GM12878 (cell line): Measurements from ENCODE around the gene ASPG. TPM values are rescaled to one million over a fixed set of nuclear protein-coding genes. Genes with fewer than 3 reads are reported as not detected.

Source experiments
- ATAC-seq: fragments of 200-7000 bp; cut with Tn5 transposase; 3 replicates; pipeline ENCODE4 v1.9.1; 2020; ENCODE audit warnings: mild to moderate bottlenecking, moderate library complexity
- BruUV-seq: library from RNA; stranded (reverse); fragments of 400-500 nt; replicated peaks from 2 replicates; lab custom pipeline; 2021; lab: Mats Ljungman, UMichigan
- CTCF ChIA-PET: fragments of 300-600 bp; sonication (Branson Sonifier 250); formaldehyde crosslinking; extraction: SDS; loops from one replicate; lab custom pipeline; 2021; ENCODE audit warnings: inconsistent platforms; lab: Yijun Ruan, JAX
- POLR2A ChIA-PET: fragments of 350-600 bp; formaldehyde crosslinking; extraction: SDS; loops from one replicate; lab custom pipeline; 2021; ENCODE audit warnings: inconsistent platforms; lab: Charles Lee
- RAD21 ChIA-PET: fragments of 300-600 bp; sonication (Branson Sonifier 250); formaldehyde crosslinking; loops from one replicate; lab custom pipeline; 2023; ENCODE audit warnings: antibody characterized with exemption; ENCODE audit not compliant: unreplicated experiment; lab: Charles Lee
- SMC1A ChIA-PET: fragments of 300-600 bp; sonication (Branson Sonifier 250); formaldehyde crosslinking; loops from one replicate; lab custom pipeline; 2023; ENCODE audit not compliant: unreplicated experiment, uncharacterized antibody; lab: Charles Lee
- DNase-seq: peaks from one replicate; pipeline ENCODE4 v3.0.0-alpha.2; 2011; ENCODE audit warnings: low read depth, low spot score
- FAIRE-seq: peaks from 3 replicates; lab custom pipeline; 2011; peaks lifted over from hg19 to GRCh38; lab: Jason Lieb, UNC
- H2AFZ ChIP-seq: 2 replicates; pipeline ENCODE4 v1.6.0; 2011; ENCODE audit warnings: low read depth, low read length, control low read depth; ENCODE audit not compliant: control insufficient read depth
- H3K27ac ChIP-seq: 2 replicates; pipeline ENCODE4 v1.5.1; 2011; ENCODE audit warnings: control low read depth; ENCODE audit not compliant: control insufficient read depth, insufficient read depth
- H3K27me3 ChIP-seq, 2 experiments: replicated peaks in 1 of 2; 2 replicates each; pipeline versions ENCODE4 v1.6.0 to v1.6.1; 2011; ENCODE audit warnings: low read length in 1 of 2; ENCODE audit not compliant: control insufficient read depth in 2 of 2, insufficient read depth in 2 of 2
- H3K36me3 ChIP-seq, 2 experiments: 2 replicates each; pipeline ENCODE4 v1.5.1; 2011; ENCODE audit warnings: low read length in 1 of 2; ENCODE audit not compliant: control insufficient read depth in 2 of 2, insufficient read depth in 2 of 2
- H3K4me1 ChIP-seq: 2 replicates; pipeline ENCODE4 v1.6.1; 2011; ENCODE audit warnings: mild to moderate bottlenecking, low read length, moderate library complexity, mixed read lengths; ENCODE audit not compliant: control insufficient read depth, insufficient read depth
- H3K4me2 ChIP-seq: 2 replicates; pipeline ENCODE4 v1.6.0; 2011; ENCODE audit warnings: control low read depth; ENCODE audit not compliant: control insufficient read depth, insufficient read depth
- H3K4me3 ChIP-seq: fragments of 200-600 bp; sonication (generic); 2 replicates; pipeline ENCODE4 v1.5.1; 2016
- H3K79me2 ChIP-seq: 2 replicates; pipeline ENCODE4 v1.6.0; 2011; ENCODE audit warnings: low read length; ENCODE audit not compliant: control insufficient read depth, insufficient read depth
- H3K9ac ChIP-seq: 2 replicates; pipeline ENCODE4 v1.8.0; 2011; ENCODE audit warnings: low read length, control low read depth, mixed read lengths; ENCODE audit not compliant: control insufficient read depth, insufficient read depth
- H3K9me3 ChIP-seq: replicated peaks from 3 replicates; pipeline ENCODE4 v1.5.1; 2011; ENCODE audit warnings: mild to moderate bottlenecking, low read length; ENCODE audit not compliant: control insufficient read depth, insufficient read depth
- H4K20me1 ChIP-seq: 2 replicates; pipeline ENCODE4 v1.6.0; 2011; ENCODE audit not compliant: control insufficient read depth, insufficient read depth
- CEBPB ChIP-seq, 2 experiments: fragments of 150-350 bp in 1 of 2; IDR thresholded peaks; 2 replicates each; pipeline ENCODE4 v1.6.1; 2012 to 2014; ENCODE audit warnings: low read depth in 2 of 2, low read length in 2 of 2, borderline replicate concordance in 1 of 2, inconsistent platforms in 1 of 2
- IKZF1 ChIP-seq: fragments of 450-650 bp; conservative IDR thresholded peaks from 2 replicates; pipeline ENCODE4 v1.6.1; 2017; ENCODE audit warnings: antibody characterized with exemption, mild to moderate bottlenecking
- LARP7 ChIP-seq: fragments of 450-650 bp; IDR thresholded peaks from 2 replicates; pipeline ENCODE4 v1.6.1; 2017; ENCODE audit warnings: mild to moderate bottlenecking
- MYC ChIP-seq: IDR thresholded peaks from 2 replicates; pipeline ENCODE4 v1.6.1; 2011; ENCODE audit warnings: mild to moderate bottlenecking, low read length, moderate library complexity, inconsistent platforms; ENCODE audit not compliant: insufficient read depth, insufficient replicate concordance, insufficient read length, severe bottlenecking
- NR2C2 ChIP-seq: IDR thresholded peaks from 2 replicates; pipeline ENCODE4 v1.6.1; 2011; ENCODE audit warnings: borderline replicate concordance, low read depth; ENCODE audit not compliant: control insufficient read depth, insufficient read length
- NRF1 ChIP-seq: conservative IDR thresholded peaks from 2 replicates; pipeline ENCODE4 v1.6.1; 2011; ENCODE audit warnings: mild to moderate bottlenecking, low read depth, low read length, improper control_type of control experiment
- PML ChIP-seq: IDR thresholded peaks from 2 replicates; pipeline ENCODE4 v1.6.1; 2012; ENCODE audit warnings: low read length, inconsistent platforms
- RELA ChIP-seq: fragments of 450-650 bp; IDR thresholded peaks from 2 replicates; pipeline ENCODE4 v1.8.0; 2014; ENCODE audit warnings: borderline replicate concordance; ENCODE audit not compliant: partially characterized antibody
- SIN3A ChIP-seq: IDR thresholded peaks from 2 replicates; pipeline ENCODE4 v1.6.1; 2012; ENCODE audit warnings: low read depth, low read length, improper control_type of control experiment
- SMC3 ChIP-seq: IDR thresholded peaks from 2 replicates; pipeline ENCODE4 v1.6.1; 2011; ENCODE audit warnings: low read length, improper control_type of control experiment, borderline replicate concordance
- SUZ12 ChIP-seq: fragments of 200-600 bp; sonication (generic); IDR thresholded peaks from one replicate; pipeline ENCODE4 v1.6.1; 2018; ENCODE audit warnings: antibody characterized with exemption, mild to moderate bottlenecking; ENCODE audit not compliant: unreplicated experiment
- ZNF217 ChIP-seq: fragments of 450-650 bp; IDR thresholded peaks from 2 replicates; pipeline ENCODE4 v1.6.1; 2017; ENCODE audit warnings: antibody characterized with exemption, mild to moderate bottlenecking
- WGBS: methylation state at CpG from one replicate; pipeline ENCODE4 v1.1.6; 2016; ENCODE audit warnings: low lambda C conversion rate; ENCODE audit not compliant: insufficient replicate concordance, insufficient coverage; ENCODE audit errors: missing lambda C conversion rate; 5-methylcytosine and 5-hydroxymethylcytosine counted together
- in situ Hi-C: fragments of 300-500 bp; cut with MboI; formaldehyde crosslinking; loops from 9 replicates; pipeline ENCODE4 v1.14.3; 2018; ENCODE audit warnings: mixed read lengths
- intact Hi-C: fragments of 100-400 bp; cut with micrococcal nuclease; formaldehyde crosslinking; loops from one replicate; pipeline ENCODE4 v1.14.2; 2022; ENCODE audit not compliant: unreplicated experiment
- polyA plus RNA-seq, 11 experiments: library from polyadenylated mRNA; depleted of rRNA in 4 of 11; unstranded in 6 of 11; stranded (reverse) in 5 of 11; fragments of >200 nt; fragmentation: Nextera tagmentation in 4 of 11; fragmentation: Illumina TruSeq in 1 of 11; extraction: Ambion mirVana in 4 of 11; extraction: Trizol in 1 of 11; gene quantifications; 1 replicate in 1 of 11; 2 replicates in 10 of 11; pipeline versions ENCODE4 v1.2.1 to v1.2.3, GENCODE V29; 2011 to 2016; ENCODE audit warnings: inconsistent platforms in 2 of 11, missing spikeins in 2 of 11, low read depth in 1 of 11
- total RNA-seq, 4 experiments: library from RNA; depleted of rRNA in 3 of 4; stranded (reverse); fragments of >200 nt in 3 of 4; fragmentation: Illumina TruSeq in 1 of 4; extraction: Trizol in 1 of 4; gene quantifications; 2 replicates each; pipeline versions ENCODE4 v1.2.1 to v1.2.3, GENCODE V29; 2013 to 2021
- TF ChIP-seq, protein P1 (sequence below): IDR thresholded peaks from 2 replicates; pipeline ENCODE4 v1.6.1; 2012; ENCODE audit warnings: low read depth, low read length, improper control_type of control experiment
- TF ChIP-seq, protein P2 (sequence below): fragments of 450-650 bp; IDR thresholded peaks from 2 replicates; pipeline ENCODE4 v1.6.1; 2017; ENCODE audit warnings: mild to moderate bottlenecking, moderate library complexity
- TF ChIP-seq, protein P3 (sequence below): fragments of 450-650 bp; IDR thresholded peaks from 2 replicates; pipeline ENCODE4 v1.6.1; 2016; ENCODE audit warnings: mild to moderate bottlenecking

ASPG gene
- total and polyA plus RNA-seq, 10 of the 15 experiments (the other 5 are each of a cell fraction or from before 2014, with no cell fraction given), result not detected

DNA sequence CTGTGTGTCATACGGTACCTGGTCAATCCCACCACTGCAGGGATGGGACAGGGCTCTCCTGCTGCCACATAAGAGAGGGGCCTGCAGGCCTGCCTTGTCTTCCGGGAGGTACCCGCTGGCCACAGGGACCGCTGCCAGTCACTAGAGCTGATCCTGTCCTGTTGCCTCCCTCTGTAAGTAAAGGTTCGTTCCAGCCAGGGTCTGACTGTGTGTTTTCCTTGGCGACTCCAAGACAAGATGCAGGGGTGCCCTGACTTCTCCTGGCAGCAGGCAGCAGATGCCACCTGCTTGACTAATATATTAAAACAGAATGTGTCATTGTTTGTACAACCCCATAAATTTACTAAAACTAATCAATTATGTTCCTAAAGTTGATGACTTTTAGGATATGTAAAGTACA, 41.5 kb upstream of the ASPG start:
- Histone ChIP-seq H3K27ac (no peak overlapping the region), H3K36me3 (no peaks in the 10 kb centered on the region), H3K9ac (no peak overlapping the region), H3K79me2 (no peaks in the 10 kb centered on the region), H4K20me1 (no peaks in the 10 kb centered on the region; the same call in 1 of the 2 replicates), H3K4me3 (no peak overlapping the region), H3K4me2 (no peak overlapping the region), H2AFZ (no peak overlapping the region), H3K4me1 (no peaks in the 10 kb centered on the region; the same call in 1 of the 2 replicates), H3K9me3 (no peaks in the 10 kb centered on the region), H3K27me3 (peaks cover 0 to 2% of the 10 kb centered on the region in 2 experiments; a peak in 3 of 4 replicates)
- BruUV-seq, result no TSS peak
- CTCF ChIA-PET, result interaction anchor here (1.5 kb wide), 1 partner anchor 8 kb away, joined by 3 read pairs; no protein-coding TSS in a partner anchor
- no peak for FAIRE-seq
- in situ Hi-C loops (no loop called here), intact Hi-C loops (no loop called here)
- SMC1A ChIA-PET, result interaction anchor here (1.1 kb wide), 1 partner anchor 9 kb away, joined by 3 read pairs; no protein-coding TSS in a partner anchor
- DNase-seq, result no peak
- RAD21 ChIA-PET, result no interaction called here
- no peak for ATAC-seq
- POLR2A ChIA-PET, result no interaction called here
- WGBS, result 54% methylated on average over 6 of the region's 6 CpGs
- TF ChIP-seq, protein P1, sequence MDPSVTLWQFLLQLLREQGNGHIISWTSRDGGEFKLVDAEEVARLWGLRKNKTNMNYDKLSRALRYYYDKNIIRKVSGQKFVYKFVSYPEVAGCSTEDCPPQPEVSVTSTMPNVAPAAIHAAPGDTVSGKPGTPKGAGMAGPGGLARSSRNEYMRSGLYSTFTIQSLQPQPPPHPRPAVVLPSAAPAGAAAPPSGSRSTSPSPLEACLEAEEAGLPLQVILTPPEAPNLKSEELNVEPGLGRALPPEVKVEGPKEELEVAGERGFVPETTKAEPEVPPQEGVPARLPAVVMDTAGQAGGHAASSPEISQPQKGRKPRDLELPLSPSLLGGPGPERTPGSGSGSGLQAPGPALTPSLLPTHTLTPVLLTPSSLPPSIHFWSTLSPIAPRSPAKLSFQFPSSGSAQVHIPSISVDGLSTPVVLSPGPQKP, result no peak
- TF ChIP-seq SUZ12 (no peak), ZNF217 (no peak), SMC3 (no peak), NRF1 (no peak), IKZF1 (no peak), MYC (no peak), LARP7 (no peak), NR2C2 (no peak), RELA (no peak), CEBPB (IDR thresholded peaks at IDR 0.05; ENCODE audit: borderline replicate concordance in 1 of 2, low read depth in 2 of 2, low read length in 2 of 2) (no peak), SIN3A (no peak), PML (no peak)
- TF ChIP-seq, protein P2, sequence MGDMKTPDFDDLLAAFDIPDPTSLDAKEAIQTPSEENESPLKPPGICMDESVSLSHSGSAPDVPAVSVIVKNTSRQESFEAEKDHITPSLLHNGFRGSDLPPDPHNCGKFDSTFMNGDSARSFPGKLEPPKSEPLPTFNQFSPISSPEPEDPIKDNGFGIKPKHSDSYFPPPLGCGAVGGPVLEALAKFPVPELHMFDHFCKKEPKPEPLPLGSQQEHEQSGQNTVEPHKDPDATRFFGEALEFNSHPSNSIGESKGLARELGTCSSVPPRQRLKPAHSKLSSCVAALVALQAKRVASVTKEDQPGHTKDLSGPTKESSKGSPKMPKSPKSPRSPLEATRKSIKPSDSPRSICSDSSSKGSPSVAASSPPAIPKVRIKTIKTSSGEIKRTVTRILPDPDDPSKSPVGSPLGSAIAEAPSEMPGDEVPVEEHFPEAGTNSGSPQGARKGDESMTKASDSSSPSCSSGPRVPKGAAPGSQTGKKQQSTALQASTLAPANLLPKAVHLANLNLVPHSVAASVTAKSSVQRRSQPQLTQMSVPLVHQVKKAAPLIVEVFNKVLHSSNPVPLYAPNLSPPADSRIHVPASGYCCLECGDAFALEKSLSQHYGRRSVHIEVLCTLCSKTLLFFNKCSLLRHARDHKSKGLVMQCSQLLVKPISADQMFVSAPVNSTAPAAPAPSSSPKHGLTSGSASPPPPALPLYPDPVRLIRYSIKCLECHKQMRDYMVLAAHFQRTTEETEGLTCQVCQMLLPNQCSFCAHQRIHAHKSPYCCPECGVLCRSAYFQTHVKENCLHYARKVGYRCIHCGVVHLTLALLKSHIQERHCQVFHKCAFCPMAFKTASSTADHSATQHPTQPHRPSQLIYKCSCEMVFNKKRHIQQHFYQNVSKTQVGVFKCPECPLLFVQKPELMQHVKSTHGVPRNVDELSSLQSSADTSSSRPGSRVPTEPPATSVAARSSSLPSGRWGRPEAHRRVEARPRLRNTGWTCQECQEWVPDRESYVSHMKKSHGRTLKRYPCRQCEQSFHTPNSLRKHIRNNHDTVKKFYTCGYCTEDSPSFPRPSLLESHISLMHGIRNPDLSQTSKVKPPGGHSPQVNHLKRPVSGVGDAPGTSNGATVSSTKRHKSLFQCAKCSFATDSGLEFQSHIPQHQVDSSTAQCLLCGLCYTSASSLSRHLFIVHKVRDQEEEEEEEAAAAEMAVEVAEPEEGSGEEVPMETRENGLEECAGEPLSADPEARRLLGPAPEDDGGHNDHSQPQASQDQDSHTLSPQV, result no peak
- TF ChIP-seq, protein P3, sequence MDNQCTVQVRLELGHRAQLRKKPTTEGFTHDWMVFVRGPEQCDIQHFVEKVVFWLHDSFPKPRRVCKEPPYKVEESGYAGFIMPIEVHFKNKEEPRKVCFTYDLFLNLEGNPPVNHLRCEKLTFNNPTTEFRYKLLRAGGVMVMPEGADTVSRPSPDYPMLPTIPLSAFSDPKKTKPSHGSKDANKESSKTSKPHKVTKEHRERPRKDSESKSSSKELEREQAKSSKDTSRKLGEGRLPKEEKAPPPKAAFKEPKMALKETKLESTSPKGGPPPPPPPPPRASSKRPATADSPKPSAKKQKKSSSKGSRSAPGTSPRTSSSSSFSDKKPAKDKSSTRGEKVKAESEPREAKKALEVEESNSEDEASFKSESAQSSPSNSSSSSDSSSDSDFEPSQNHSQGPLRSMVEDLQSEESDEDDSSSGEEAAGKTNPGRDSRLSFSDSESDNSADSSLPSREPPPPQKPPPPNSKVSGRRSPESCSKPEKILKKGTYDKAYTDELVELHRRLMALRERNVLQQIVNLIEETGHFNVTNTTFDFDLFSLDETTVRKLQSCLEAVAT, result no peak
- TF ChIP-seq, all 136 proteins: peak for 0
